A549 (cell line): ENCODE results near the gene UNC13B. TPM values are rescaled to one million over a fixed set of nuclear protein-coding genes. Genes with fewer than 3 reads are reported as not detected.

ENCODE experiments used
- ATAC-seq, 2 experiments: fragments of 200-7000 bp in 1 of 2; fragments of >200 bp in 1 of 2; cut with Nextera tagmentation in 1 of 2; cut with Tn5 transposase in 1 of 2; 3 replicates each; pipeline versions ENCODE4 v1.8.0 to v1.9.1; 2018 to 2020; ENCODE audit warnings: mild to moderate bottlenecking in 1 of 2, moderate library complexity in 1 of 2
- CTCF ChIA-PET: fragments of 300-600 bp; sonication (Branson Sonifier 250); formaldehyde crosslinking; extraction: SDS; loops from one replicate; lab custom pipeline; 2021; ENCODE audit warnings: antibody characterized with exemption, inconsistent platforms; lab: Yijun Ruan, JAX
- POLR2A ChIA-PET: fragments of 350-600 bp; formaldehyde crosslinking; extraction: SDS; loops from one replicate; lab custom pipeline; 2021; ENCODE audit warnings: antibody characterized with exemption, inconsistent platforms; lab: Yijun Ruan, JAX
- DNase-seq, 2 experiments: peaks; one replicate each; pipeline versions ENCODE4 v3.0.0 to v3.0.0-alpha.2; 2011 to 2016; ENCODE audit warnings: low read depth in 1 of 2, low spot score in 1 of 2
- FAIRE-seq: peaks from 2 replicates; lab custom pipeline; 2011; peaks lifted over from hg19 to GRCh38; lab: Jason Lieb, UNC
- H3K27ac ChIP-seq, 2 experiments: fragments of >200 bp; sonication (Bioruptor Twin); formaldehyde crosslinking; 3 replicates each; pipeline ENCODE4 v1.5.1; 2016 to 2017
- H3K4me1 ChIP-seq: fragments of >200 bp; sonication (Bioruptor Twin); formaldehyde crosslinking; 3 replicates; pipeline ENCODE4 v1.6.1; 2016
- H3K4me2 ChIP-seq: fragments of >200 bp; sonication (Bioruptor Twin); formaldehyde crosslinking; 3 replicates; pipeline ENCODE4 v1.6.1; 2016
- H3K4me3 ChIP-seq: fragments of >200 bp; sonication (Bioruptor Twin); formaldehyde crosslinking; 3 replicates; pipeline ENCODE4 v1.5.1; 2016
- H3K9me3 ChIP-seq: fragments of >200 bp; sonication (Bioruptor Twin); formaldehyde crosslinking; 3 replicates; pipeline ENCODE4 v1.6.1; 2016
- CBX2 ChIP-seq: fragments of 200-600 bp; sonication (generic); IDR thresholded peaks from 2 replicates; pipeline ENCODE4 v1.6.1; 2016; ENCODE audit warnings: low read depth, mild to moderate bottlenecking, borderline replicate concordance
- CBX8 ChIP-seq: fragments of 200-600 bp; sonication (generic); IDR thresholded peaks from 2 replicates; pipeline ENCODE4 v1.6.1; 2016
- EHF ChIP-seq: fragments of 250-450 bp; sonication (Bioruptor Pico); IDR thresholded peaks from 2 replicates; pipeline ENCODE4 v1.5.0; 2020; ENCODE audit warnings: mild to moderate bottlenecking
- ESRRA ChIP-seq: fragments of 150-350 bp; IDR thresholded peaks from 2 replicates; pipeline ENCODE4 v1.6.1; 2014; ENCODE audit warnings: mild to moderate bottlenecking, low read length, borderline replicate concordance
- GATA3 ChIP-seq: IDR thresholded peaks from 2 replicates; pipeline ENCODE4 v1.6.1; 2012; ENCODE audit warnings: borderline replicate concordance
- HEYL ChIP-seq: fragments of 250-450 bp; sonication (Bioruptor Pico); IDR thresholded peaks from 2 replicates; pipeline ENCODE4 v1.8.0; 2021; ENCODE audit warnings: mild to moderate bottlenecking, moderate library complexity
- HOXB13 ChIP-seq: fragments of 250-450 bp; sonication (Bioruptor Pico); IDR thresholded peaks from 2 replicates; pipeline ENCODE4 v1.5.0; 2020; ENCODE audit warnings: low read depth, mild to moderate bottlenecking, moderate library complexity
- JUN ChIP-seq, 2 experiments: fragments of >200 bp; sonication (Bioruptor Twin); formaldehyde crosslinking; IDR thresholded peaks; 2 replicates in 1 of 2; 3 replicates in 1 of 2; pipeline ENCODE4 v1.6.1; 2016 to 2017
- KDM1A ChIP-seq: fragments of 200-600 bp; sonication (generic); IDR thresholded peaks from 2 replicates; pipeline ENCODE4 v1.6.1; 2016; ENCODE audit warnings: low read depth, mild to moderate bottlenecking
- NFE2L2 ChIP-seq: fragments of 150-350 bp; conservative IDR thresholded peaks from 2 replicates; pipeline ENCODE4 v1.6.1; 2014; ENCODE audit warnings: low read length
- POLR2AphosphoS2 ChIP-seq: conservative IDR thresholded peaks from 2 replicates; pipeline ENCODE4 v1.6.1; 2012; ENCODE audit warnings: low read length, improper control_type of control experiment, inconsistent platforms
- RARB ChIP-seq: fragments of 250-450 bp; sonication (Bioruptor Pico); IDR thresholded peaks from 2 replicates; pipeline ENCODE4 v1.8.0; 2021; ENCODE audit warnings: mild to moderate bottlenecking, moderate library complexity
- SMC3 ChIP-seq: fragments of >200 bp; sonication (Bioruptor Twin); formaldehyde crosslinking; IDR thresholded peaks from 3 replicates; pipeline ENCODE4 v1.6.1; 2018; ENCODE audit warnings: inconsistent platforms
- SREBF2 ChIP-seq: fragments of 450-650 bp; IDR thresholded peaks from 2 replicates; pipeline ENCODE4 v1.6.1; 2014; ENCODE audit warnings: mild to moderate bottlenecking, moderate library complexity
- TFCP2L1 ChIP-seq: fragments of 250-450 bp; sonication (Bioruptor Pico); IDR thresholded peaks from 2 replicates; pipeline ENCODE4 v1.5.0; 2021; ENCODE audit warnings: mild to moderate bottlenecking
- TP53 ChIP-seq: fragments of 250-450 bp; sonication (Bioruptor Pico); IDR thresholded peaks from 2 replicates; pipeline ENCODE4 v1.5.0; 2021; ENCODE audit warnings: mild to moderate bottlenecking, moderate library complexity
- WGBS: methylation state at CpG from one replicate; pipeline ENCODE4 v1.1.6; 2017; ENCODE audit errors: missing lambda C conversion rate; 5-methylcytosine and 5-hydroxymethylcytosine counted together
- polyA plus RNA-seq, 4 experiments: library from polyadenylated mRNA; depleted of rRNA in 3 of 4; stranded (reverse); fragments of >200 nt; fragmentation: RNase III in 1 of 4; extraction: RNeasy Plus Mini Kit Qiagen cat#74134 plus additional on column Dnase treatment in 1 of 4; gene quantifications; 2 replicates in 3 of 4; 3 replicates in 1 of 4; pipeline ENCODE4 v1.2.3, GENCODE V29; 2011 to 2017
- TF ChIP-seq, protein P1 (sequence below): fragments of >200 bp; sonication (Bioruptor Twin); formaldehyde crosslinking; IDR thresholded peaks from 3 replicates; pipeline ENCODE4 v1.6.1; 2016

The UNC13B gene
- polyA plus RNA-seq, 2 of the 4 experiments (the other 2 are of a cell fraction), result 9.9 to 17.8 TPM

GRCh38 chr9:35395706-35396101, 233.9 kb downstream of the UNC13B start:
- TF ChIP-seq NFE2L2 (0 out of 2 replicates have a peak, but pooled peaks have one; percentile 32), TP53 (no peak)
- Histone ChIP-seq H3K4me3 (no peak overlapping the region), H3K9me3 (no peaks in the 10 kb centered on the region), H3K4me2 (no peak overlapping the region), H3K27ac (no peak overlapping the region), H3K4me1 (no peaks in the 10 kb centered on the region)
- WGBS, result 88% methylated on average over 1 of the region's 1 CpG
- FAIRE-seq (no peak), DNase-seq (no peak), ATAC-seq (no peak)
- CTCF ChIA-PET, result interaction anchor here (0.5 to 0.9 kb wide), 2 partner anchors 62 to 279 kb away, joined by 3 to 4 read pairs; no protein-coding TSS in a partner anchor
- POLR2A ChIA-PET, result no interaction called here

DNA sequence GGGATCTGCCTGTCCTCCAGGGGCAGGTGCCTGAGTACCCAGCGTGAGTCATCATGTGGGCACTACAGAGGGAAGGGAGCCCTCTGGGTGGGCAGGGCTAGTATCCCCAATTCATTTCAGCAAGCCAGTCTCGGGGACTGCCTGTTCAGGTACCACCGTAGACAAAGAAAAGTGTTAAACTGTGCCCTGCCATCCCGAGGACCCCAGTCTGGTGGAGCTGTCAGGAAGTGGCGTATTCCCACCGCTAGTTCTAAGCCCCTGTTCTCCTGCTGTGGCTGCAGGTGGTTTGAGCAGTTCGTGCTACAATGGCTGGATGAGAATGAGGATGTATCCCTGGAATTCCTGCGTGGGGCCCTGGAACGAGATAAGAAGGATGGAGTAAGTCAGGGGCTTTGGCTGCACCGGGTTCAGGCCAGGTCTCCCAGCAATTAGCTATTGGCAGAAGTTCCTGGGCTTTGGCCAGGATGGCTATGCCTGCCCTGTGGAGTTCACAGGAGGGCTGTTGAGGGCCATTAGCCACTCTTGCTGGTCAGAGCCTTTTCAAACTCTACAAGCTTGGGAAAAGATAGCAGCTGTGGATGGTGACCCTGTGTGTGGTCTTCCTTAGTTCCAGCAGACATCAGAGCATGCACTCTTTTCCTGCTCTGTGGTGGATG, 234.9 kb downstream of the UNC13B start:
- Histone ChIP-seq H3K4me3 (no peak overlapping the region), H3K4me2 (no peak overlapping the region), H3K27ac (no peak overlapping the region), H3K4me1 (no peaks in the 10 kb centered on the region), H3K9me3 (no peaks in the 10 kb centered on the region)
- POLR2A ChIA-PET, result no interaction called here
- DNase-seq (no peak), ATAC-seq (no peak), FAIRE-seq (no peak)
- no peak for TF ChIP-seq SREBF2
- no peak for TF ChIP-seq ESRRA
- WGBS, result 83% methylated on average over 10 of the region's 10 CpGs
- CTCF ChIA-PET, result interaction anchor here (0.9 to 1.1 kb wide), 3 partner anchors 12 to 280 kb away, joined by 3 read pairs; no protein-coding TSS in a partner anchor

DNA sequence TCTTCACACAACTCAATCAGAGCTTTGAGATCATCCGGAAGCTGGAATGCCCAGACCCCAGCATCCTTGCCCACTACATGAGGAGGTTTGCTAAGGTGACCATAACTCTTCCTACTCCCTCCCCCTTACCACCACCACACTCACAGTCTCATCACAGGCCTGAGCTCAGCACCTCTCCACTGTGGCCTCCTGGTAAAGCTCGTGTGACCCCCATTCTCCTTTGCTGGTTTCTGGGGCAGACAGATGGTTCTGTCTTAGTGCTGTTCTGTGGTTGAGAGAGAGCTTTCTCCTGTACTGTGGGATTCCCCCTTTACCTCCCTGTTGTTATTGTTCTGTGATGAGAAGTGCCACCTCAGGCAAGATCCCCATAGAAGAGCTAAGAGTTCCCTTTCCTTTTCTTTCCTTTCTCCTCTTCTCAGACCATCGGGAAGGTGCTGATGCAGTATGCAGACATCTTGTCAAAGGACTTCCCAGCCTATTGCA, 235.4 kb downstream of the UNC13B start:
- 84% methylated on average over 3 of the region's 3 CpGs for WGBS
- no peak for ATAC-seq
- ChIA-PET CTCF (interaction anchor here (0.7 to 2.0 kb wide), 4 partner anchors 13 to 91 kb away, joined by 3 to 6 read pairs (median 3); no protein-coding TSS in a partner anchor), POLR2A (no interaction called here)
- TF ChIP-seq POLR2AphosphoS2 (no peak), CBX2 (no peak), CBX8 (no peak), EHF (CRISPR knock-in tag) (no peak), HOXB13 (CRISPR knock-in tag) (no peak)
- no peak for FAIRE-seq
- no peak overlapping the region for H3K27ac ChIP-seq
- no peak overlapping the region for H3K4me3 ChIP-seq
- H3K9me3 ChIP-seq, result no peaks in the 10 kb centered on the region
- no peaks in the 10 kb centered on the region for H3K4me1 ChIP-seq
- H3K4me2 ChIP-seq, result no peak overlapping the region
- no peak for DNase-seq

DNA sequence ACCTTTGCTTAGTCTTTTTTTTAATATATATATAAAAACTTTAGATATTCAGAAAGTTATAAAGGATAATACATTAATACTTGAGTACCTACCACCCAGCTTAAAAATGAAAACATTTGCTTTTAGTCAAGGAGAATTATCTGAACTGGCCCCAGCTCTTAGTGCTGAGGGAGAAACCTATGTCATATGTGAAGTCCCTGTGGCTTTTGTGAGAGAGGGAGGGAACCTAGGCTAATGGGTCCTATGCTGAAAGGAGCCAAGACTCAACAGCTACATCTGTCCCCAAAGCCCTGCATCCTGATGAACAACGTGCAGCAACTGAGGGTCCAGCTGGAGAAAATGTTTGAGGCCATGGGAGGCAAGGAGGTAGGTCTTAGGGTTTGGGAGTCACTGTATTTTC, 236.1 kb downstream of the UNC13B start:
- CTCF ChIA-PET, result interaction anchor here (0.7 to 2.0 kb wide), 5 partner anchors 9 to 255 kb away, joined by 3 to 6 read pairs (median 3); no protein-coding TSS in a partner anchor
- WGBS, result 0% methylated on average over 1 of the region's 1 CpG

GRCh38 chr9:35398651-35399335, 237.0 kb downstream of the UNC13B start:
- DNase-seq, result no peak
- ChIA-PET POLR2A (no interaction called here), CTCF (interaction anchor here (1.2 to 2.0 kb wide), 3 partner anchors 10 to 256 kb away, joined by 3 to 6 read pairs (median 4); no protein-coding TSS in a partner anchor)
- no peaks in the 10 kb centered on the region for H3K9me3 ChIP-seq
- no peak overlapping the region for H3K4me2 ChIP-seq
- no peak for FAIRE-seq
- H3K27ac ChIP-seq, result no peak overlapping the region
- no peaks in the 10 kb centered on the region for H3K4me1 ChIP-seq
- H3K4me3 ChIP-seq, result no peak overlapping the region
- 93% methylated on average over 16 of the region's 16 CpGs for WGBS
- no peak for TF ChIP-seq HOXB13 (CRISPR knock-in tag)
- no peak for TF ChIP-seq NFE2L2
- no peak for TF ChIP-seq ESRRA
- no peak for TF ChIP-seq KDM1A
- TF ChIP-seq TFCP2L1 (CRISPR knock-in tag), result no peak
- no peak for TF ChIP-seq CBX8
- TF ChIP-seq, protein P1, sequence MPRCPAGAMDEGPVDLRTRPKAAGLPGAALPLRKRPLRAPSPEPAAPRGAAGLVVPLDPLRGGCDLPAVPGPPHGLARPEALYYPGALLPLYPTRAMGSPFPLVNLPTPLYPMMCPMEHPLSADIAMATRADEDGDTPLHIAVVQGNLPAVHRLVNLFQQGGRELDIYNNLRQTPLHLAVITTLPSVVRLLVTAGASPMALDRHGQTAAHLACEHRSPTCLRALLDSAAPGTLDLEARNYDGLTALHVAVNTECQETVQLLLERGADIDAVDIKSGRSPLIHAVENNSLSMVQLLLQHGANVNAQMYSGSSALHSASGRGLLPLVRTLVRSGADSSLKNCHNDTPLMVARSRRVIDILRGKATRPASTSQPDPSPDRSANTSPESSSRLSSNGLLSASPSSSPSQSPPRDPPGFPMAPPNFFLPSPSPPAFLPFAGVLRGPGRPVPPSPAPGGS, result no peak
- TF ChIP-seq SMC3, result no peak
- TF ChIP-seq HEYL (CRISPR knock-in tag), result no peak
- TF ChIP-seq JUN (IDR thresholded peaks at IDR 0.05), result no peak
- no peak for TF ChIP-seq GATA3
- TF ChIP-seq RARB (CRISPR knock-in tag), result no peak
- ATAC-seq, result no peak

More for the DNA sequence above, 236.1 kb downstream of the UNC13B start:
- no peaks in the 10 kb centered on the region for H3K4me1 ChIP-seq
- no peak overlapping the region for H3K4me2 ChIP-seq
- H3K9me3 ChIP-seq, result no peaks in the 10 kb centered on the region
- TF ChIP-seq GATA3, result no peak
- DNase-seq (no peak), ATAC-seq (no peak), FAIRE-seq (no peak)
- H3K27ac ChIP-seq, result no peak overlapping the region
- H3K4me3 ChIP-seq, result no peak overlapping the region
- POLR2A ChIA-PET, result no interaction called here
